GM18951 (cell line): ENCODE measurements around the gene PRR12.

Source experiments
- POLR2A ChIP-seq: IDR thresholded peaks from 4 replicates; pipeline ENCODE4 v1.6.1; 2011; ENCODE audit warnings: mild to moderate bottlenecking; ENCODE audit not compliant: insufficient read length, insufficient read depth; ENCODE audit errors: extremely low read depth
- in situ Hi-C: fragments of 300-500 bp; cut with MboI; formaldehyde crosslinking; loops from one replicate; pipeline ENCODE4 v1.12.0; 2022; ENCODE audit warnings: low sequenced_read_pairs, mixed read lengths, inconsistent platforms; ENCODE audit not compliant: unreplicated experiment

Gene PRR12

GRCh38 chr19:49641688-49642491, 50.9 kb downstream of the PRR12 start, which contains the start of gene SCAF1:
TSS of gene SCAF1 (plus strand) at chr19:49642209. CDS start at chr19:49645027, 2,818 bp downstream.
- in situ Hi-C loops = no loop called here
- TF ChIP-seq POLR2A = peak; percentile 44

GRCh38 chr19:49642492-49643035, 51.6 kb downstream of the PRR12 start:
- no peak for TF ChIP-seq POLR2A
- in situ Hi-C loops = no loop called here

GRCh38 chr19:49643466-49643865, 52.5 kb downstream of the PRR12 start:
- TF ChIP-seq POLR2A = no peak
- in situ Hi-C loops = no loop called here

- in situ Hi-C loops = no loop called here
- no peak for TF ChIP-seq POLR2A
Observed at GRCh38 chr19:49645592-49645991, 54.6 kb downstream of the PRR12 start.

GRCh38 chr19:49645995-49646394, 55.0 kb downstream of the PRR12 start:
- TF ChIP-seq POLR2A = no peak
- in situ Hi-C loops = no loop called here

GRCh38 chr19:49646586-49646985, 55.6 kb downstream of the PRR12 start:
- no peak for TF ChIP-seq POLR2A
- in situ Hi-C loops = no loop called here

- no peak for TF ChIP-seq POLR2A
- in situ Hi-C loops = no loop called here
Observed at GRCh38 chr19:49651029-49651819, 60.2 kb downstream of the PRR12 start.

- in situ Hi-C loops = no loop called here
- TF ChIP-seq POLR2A = no peak
Observed at GRCh38 chr19:49651820-49652550, 61.0 kb downstream of the PRR12 start.

GRCh38 chr19:49652551-49653465, 61.8 kb downstream of the PRR12 start:
- TF ChIP-seq POLR2A = no peak
- in situ Hi-C loops = no loop called here

GRCh38 chr19:49653466-49653806, 62.5 kb downstream of the PRR12 start:
- in situ Hi-C loops = no loop called here
- no peak for TF ChIP-seq POLR2A

- TF ChIP-seq POLR2A = no peak
- in situ Hi-C loops = no loop called here
Observed at GRCh38 chr19:49654581-49654980, 63.6 kb downstream of the PRR12 start.
